Measurements from ENCODE around the gene ZNF12.

ZNF12 gene

DNA sequence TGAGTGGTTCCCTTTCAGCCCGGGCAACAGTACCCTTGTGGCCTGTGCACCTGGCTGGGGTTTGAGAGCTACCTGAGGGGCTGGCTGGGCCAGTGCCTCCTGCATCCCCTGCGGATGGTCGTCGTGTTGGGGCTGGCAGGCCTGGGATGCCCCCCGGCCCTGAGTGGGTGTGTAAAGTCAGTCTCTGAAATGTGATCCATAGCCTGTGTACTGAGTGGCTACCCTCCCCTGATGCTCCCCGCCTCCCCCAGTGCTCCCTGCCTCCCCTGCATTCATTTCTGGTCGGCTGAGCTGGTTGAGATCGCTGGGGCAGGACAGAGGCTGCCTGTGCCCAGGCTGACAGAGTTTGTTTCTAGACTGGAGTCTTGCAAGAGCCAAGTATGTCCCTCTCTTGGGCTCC is 60.3 kb downstream of the ZNF12 start:
- DNase-seq, result no peak

GRCh38 chr7:6644728-6645127 is 62.0 kb downstream of the ZNF12 start:
- no peak for DNase-seq

GRCh38 chr7:6643915-6644625 is 62.7 kb downstream of the ZNF12 start:
- DNase-seq, result no peak

- DNase-seq, result no peak
Measured at GRCh38 chr7:6642861-6643640, 63.7 kb downstream of the ZNF12 start.

- no peak for DNase-seq
Measured at GRCh38 chr7:6642239-6642839, 64.4 kb downstream of the ZNF12 start.

- no peak for DNase-seq
Measured at GRCh38 chr7:6641305-6642035, 65.3 kb downstream of the ZNF12 start.

DNA sequence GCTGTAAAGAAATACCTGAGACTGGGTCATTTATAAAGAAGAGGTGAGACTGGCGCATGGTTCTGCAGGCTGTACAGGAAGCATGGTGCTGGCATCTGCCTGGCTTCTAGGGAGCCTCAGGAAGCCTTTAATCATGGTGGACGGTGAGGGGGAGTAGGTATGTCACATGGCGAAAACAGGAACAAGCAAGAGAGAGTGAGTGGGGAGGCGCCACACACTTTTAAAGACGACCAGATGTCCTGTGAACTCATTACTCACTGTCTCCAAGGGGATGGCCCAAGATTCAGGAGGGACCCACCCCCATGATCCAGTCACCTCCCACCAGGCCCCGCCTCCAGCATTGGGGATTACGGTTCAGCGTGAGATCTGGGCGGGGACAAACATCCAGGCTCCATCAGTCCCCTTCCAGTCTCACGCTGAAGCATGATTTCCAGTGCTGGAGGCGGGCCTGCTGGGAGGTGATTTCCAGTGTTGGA is 66.5 kb downstream of the ZNF12 start:
- DNase-seq, result peak; percentile 26 to 51

DNA sequence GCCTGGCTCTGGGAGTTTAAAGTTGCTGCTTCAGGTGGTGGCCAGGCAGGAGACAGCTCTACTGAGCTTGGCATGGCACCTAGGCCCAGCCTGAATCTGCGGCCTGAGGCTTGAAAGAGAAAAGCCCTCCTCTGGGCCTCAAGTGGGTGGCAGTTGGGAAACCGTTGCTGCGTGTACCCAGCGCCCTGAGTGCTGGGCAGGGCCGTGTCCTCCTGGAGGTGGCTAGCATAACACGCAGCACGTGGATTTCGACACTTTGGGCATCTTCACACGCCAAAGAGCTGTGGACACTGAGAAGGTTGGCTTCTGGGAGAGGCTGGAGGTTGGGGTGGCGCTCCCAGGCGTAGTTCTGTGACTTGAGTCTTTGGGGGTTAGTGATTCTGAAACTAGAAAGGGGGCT is 67.1 kb downstream of the ZNF12 start:
- no peak for DNase-seq

- no peak for DNase-seq
Measured at GRCh38 chr7:6639032-6639431, 67.7 kb downstream of the ZNF12 start.

All from stimulated activated CD4-positive, alpha-beta T cell treated with anti-CD3 and anti-CD28 coated beads, Interleukin-4, amount 100 ng/mL, for 4 hours (primary cell).